Measurements from ENCODE around the gene TMEM120B. TPM values are rescaled to one million over a fixed set of nuclear protein-coding genes. Genes with fewer than 3 reads are reported as not detected.
A peak's percentile ranks its signal among the peaks of the same experiment; 100 is the strongest.

The TMEM120B gene
- total RNA-seq, 1 donor = 8.3 TPM

DNA sequence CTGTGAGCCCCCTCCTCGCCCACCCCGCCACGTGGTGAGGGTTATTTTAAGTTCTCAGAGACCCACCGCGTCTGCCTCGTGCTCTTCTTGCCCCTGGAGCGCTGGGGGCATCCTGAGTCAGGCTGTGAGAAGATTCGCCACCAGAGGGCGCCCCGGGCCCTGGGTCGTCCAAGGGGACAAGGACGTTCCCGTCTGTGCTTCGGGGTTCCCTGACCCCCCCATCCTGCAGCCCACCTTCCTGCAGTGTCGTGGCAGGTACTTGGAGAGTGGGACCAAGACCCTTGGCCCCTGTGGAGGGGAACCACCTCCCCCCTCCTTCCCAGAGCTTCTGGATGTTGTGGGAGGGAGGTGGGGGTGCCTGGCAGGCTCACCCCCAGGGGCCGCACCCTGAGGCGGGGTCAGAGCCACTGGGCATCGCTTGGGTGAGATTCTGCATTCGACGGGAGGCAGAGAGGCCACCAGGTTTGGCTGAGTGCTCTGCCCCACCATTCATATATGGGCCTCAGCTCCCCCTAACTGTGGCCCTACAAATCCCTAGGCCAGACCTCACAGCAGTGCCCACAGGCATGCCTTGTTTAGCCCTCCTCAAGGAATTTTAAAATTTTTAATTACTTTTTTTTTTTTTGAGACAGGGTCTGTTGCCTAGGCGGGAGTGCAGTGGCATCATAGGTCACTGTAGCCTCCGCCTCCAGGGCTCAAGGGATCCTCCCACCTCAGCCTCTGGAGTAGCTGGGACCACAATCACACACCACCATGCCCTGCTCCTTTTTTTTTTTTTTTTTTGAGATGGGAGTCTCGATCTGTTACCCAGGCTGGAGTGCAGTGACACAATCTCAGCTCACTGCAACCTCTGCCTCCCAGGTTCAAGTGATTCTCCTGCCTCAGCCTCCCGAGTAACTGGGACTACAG is 63.9 kb downstream of the TMEM120B start:
- Histone ChIP-seq H3K4me3 (ENCODE audit: insufficient read depth, low read length) (no peak overlapping the region), H3K79me2 (ENCODE audit: insufficient read depth, low read length) (no peaks in the 10 kb centered on the region), H4K20me1 (ENCODE audit: insufficient read depth, low read length) (peaks cover under 1% of the 10 kb centered on the region), H3K27ac (ENCODE audit: low read depth, low read length) (no peak overlapping the region), H3K4me1 (ENCODE audit: insufficient read depth, low read length) (peaks cover 5% of the 10 kb centered on the region), H3K9me3 (ENCODE audit: low read depth, low read length) (no peaks in the 10 kb centered on the region), H2AFZ (ENCODE audit: low read length) (no peak overlapping the region), H3K36me3 (ENCODE audit: insufficient read depth, low read length) (peaks cover 3% of the 10 kb centered on the region), H3K27me3 (ENCODE audit: insufficient read depth, low read length) (no peaks in the 10 kb centered on the region), H3K4me2 (ENCODE audit: insufficient read depth, low read length) (no peak overlapping the region)
- TF ChIP-seq, protein P1, sequence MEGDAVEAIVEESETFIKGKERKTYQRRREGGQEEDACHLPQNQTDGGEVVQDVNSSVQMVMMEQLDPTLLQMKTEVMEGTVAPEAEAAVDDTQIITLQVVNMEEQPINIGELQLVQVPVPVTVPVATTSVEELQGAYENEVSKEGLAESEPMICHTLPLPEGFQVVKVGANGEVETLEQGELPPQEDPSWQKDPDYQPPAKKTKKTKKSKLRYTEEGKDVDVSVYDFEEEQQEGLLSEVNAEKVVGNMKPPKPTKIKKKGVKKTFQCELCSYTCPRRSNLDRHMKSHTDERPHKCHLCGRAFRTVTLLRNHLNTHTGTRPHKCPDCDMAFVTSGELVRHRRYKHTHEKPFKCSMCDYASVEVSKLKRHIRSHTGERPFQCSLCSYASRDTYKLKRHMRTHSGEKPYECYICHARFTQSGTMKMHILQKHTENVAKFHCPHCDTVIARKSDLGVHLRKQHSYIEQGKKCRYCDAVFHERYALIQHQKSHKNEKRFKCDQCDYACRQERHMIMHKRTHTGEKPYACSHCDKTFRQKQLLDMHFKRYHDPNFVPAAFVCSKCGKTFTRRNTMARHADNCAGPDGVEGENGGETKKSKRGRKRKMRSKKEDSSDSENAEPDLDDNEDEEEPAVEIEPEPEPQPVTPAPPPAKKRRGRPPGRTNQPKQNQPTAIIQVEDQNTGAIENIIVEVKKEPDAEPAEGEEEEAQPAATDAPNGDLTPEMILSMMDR (IDR thresholded peaks at IDR 0.05; ENCODE audit: extremely low read depth, low read depth, low read length) = peak; percentile 82
- peak; percentile 97 for DNase-seq (ENCODE audit: insufficient read length, low spot score, missing footprints)

DNA sequence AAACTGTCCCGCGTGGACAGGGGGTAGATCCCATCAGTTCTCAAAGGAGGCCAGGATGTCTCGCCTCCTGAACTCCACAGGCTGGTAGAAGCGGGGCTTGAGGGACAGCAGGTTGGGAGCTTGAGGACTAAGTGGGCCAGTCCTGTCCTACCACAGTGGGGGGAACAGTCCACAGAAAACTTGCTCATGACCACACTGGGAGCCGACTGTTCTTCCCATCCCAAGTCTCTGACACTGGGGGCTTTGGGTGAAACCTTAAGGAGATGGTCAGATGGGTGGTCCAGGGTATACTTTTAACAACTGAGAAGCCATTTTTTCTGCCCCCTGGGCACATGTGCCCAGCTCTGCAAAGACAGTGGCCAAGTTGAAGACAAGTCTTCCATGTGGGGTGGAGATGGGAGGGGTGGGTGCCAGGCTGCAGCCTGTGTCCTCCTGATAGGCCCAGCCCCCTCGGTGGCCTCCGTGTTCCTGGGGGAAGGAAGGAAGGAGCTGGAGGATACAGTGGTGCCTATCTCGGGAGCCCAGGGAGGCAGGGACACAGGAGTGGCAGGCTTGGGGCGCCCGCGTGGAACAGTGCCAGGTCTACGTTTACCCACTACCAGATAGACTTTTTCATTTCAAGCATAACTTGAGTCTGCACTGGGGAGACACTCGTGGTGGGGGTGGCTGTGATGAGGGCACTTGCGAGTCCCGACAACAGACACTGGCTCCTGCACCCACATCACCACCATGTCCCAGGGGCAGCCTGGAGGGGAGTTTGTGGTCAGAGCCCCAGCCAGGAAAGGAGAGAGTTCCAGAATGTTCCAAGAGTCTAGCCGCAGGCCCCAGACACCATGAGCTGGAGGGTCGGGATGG is 66.2 kb downstream of the TMEM120B start:
- no peak overlapping the region for H3K4me3 ChIP-seq (ENCODE audit: insufficient read depth, low read length)
- TF ChIP-seq, protein P1 (IDR thresholded peaks at IDR 0.05; ENCODE audit: extremely low read depth, low read depth, low read length) = no peak

DNA sequence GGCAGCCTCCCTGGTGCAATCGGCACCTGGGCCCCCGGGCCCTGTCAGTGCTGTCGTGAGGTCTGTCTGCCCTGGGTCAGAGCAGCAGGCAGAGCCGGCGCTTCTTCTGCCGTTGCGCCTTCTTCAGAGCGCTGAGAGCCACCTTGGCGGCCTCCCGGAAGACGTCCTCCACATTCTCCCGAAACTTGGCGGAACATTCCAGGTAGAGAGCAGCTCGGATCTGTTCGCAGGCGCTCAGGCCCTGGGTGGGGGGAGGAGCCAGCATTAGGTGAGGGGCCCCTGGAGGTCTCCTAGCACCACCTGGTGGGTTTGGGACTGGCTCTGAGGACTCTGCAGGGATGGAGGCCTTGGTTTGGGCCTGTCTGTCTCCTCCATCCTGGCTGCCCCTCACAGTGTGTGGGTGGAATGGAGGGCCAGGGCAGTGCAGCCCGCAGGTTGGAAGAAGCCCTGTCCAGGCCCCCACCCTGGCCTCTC is 66.9 kb downstream of the TMEM120B start:
- Histone ChIP-seq H3K9me3 (ENCODE audit: low read depth, low read length) (no peaks in the 10 kb centered on the region), H3K36me3 (ENCODE audit: insufficient read depth, low read length) (peaks cover 3% of the 10 kb centered on the region), H3K27ac (ENCODE audit: low read depth, low read length) (no peak overlapping the region), H3K4me2 (ENCODE audit: insufficient read depth, low read length) (no peak overlapping the region), H3K27me3 (ENCODE audit: insufficient read depth, low read length) (no peaks in the 10 kb centered on the region), H4K20me1 (ENCODE audit: insufficient read depth, low read length) (peaks cover 10% of the 10 kb centered on the region), H3K4me1 (ENCODE audit: insufficient read depth, low read length) (peaks cover 22% of the 10 kb centered on the region), H2AFZ (ENCODE audit: low read length) (no peak overlapping the region), H3K79me2 (ENCODE audit: insufficient read depth, low read length) (no peaks in the 10 kb centered on the region), H3K4me3 (ENCODE audit: insufficient read depth, low read length) (no peak overlapping the region)
- peak; percentile 68 for DNase-seq (ENCODE audit: insufficient read length, low spot score, missing footprints)
- TF ChIP-seq, protein P1 (IDR thresholded peaks at IDR 0.05; ENCODE audit: extremely low read depth, low read depth, low read length) = no peak

More for the DNA sequence above, 66.2 kb downstream of the TMEM120B start:
- Histone ChIP-seq H3K27ac (ENCODE audit: low read depth, low read length) (no peak overlapping the region), H4K20me1 (ENCODE audit: insufficient read depth, low read length) (peaks cover 10% of the 10 kb centered on the region), H3K36me3 (ENCODE audit: insufficient read depth, low read length) (peaks cover 3% of the 10 kb centered on the region), H3K4me2 (ENCODE audit: insufficient read depth, low read length) (no peak overlapping the region), H2AFZ (ENCODE audit: low read length) (no peak overlapping the region), H3K4me1 (ENCODE audit: insufficient read depth, low read length) (peaks cover 15% of the 10 kb centered on the region), H3K79me2 (ENCODE audit: insufficient read depth, low read length) (no peaks in the 10 kb centered on the region), H3K27me3 (ENCODE audit: insufficient read depth, low read length) (no peaks in the 10 kb centered on the region), H3K9me3 (ENCODE audit: low read depth, low read length) (no peaks in the 10 kb centered on the region)
- peak; percentile 9 for DNase-seq (ENCODE audit: insufficient read length, low spot score, missing footprints)

Data from osteoblast (primary cell).